NB4 (cell line): ENCODE data around the gene ZNF200.
A peak's percentile ranks its signal among the peaks of the same experiment; 100 is the strongest.
"Not testable (repeated sequence)": the region's sequence is repeated elsewhere in the genome, so short reads cannot be mapped to it uniquely, and the experiment has no call there.

Experiments used
- DNase-seq: peaks from one replicate; pipeline ENCODE4 v3.0.0; 2010; ENCODE audit warnings: low read depth
- H3K4me3 ChIP-seq: one replicate; pipeline ENCODE4 v1.5.1; 2011; ENCODE audit warnings: mild to moderate bottlenecking, low read depth, low read length, moderate library complexity
- MYC ChIP-seq: IDR thresholded peaks from 2 replicates; pipeline ENCODE4 v1.6.1; 2011; ENCODE audit warnings: low read depth, low read length
- POLR2A ChIP-seq: IDR thresholded peaks from 2 replicates; pipeline ENCODE4 v1.6.1; 2011; ENCODE audit warnings: mild to moderate bottlenecking; ENCODE audit not compliant: insufficient read length; ENCODE audit errors: extremely low read depth
- TF ChIP-seq, protein P1 (sequence below): IDR thresholded peaks from 2 replicates; pipeline ENCODE4 v1.6.1; 2011; ENCODE audit warnings: low read depth, low read length
- TF ChIP-seq, protein P2 (sequence below): IDR thresholded peaks from one replicate; pipeline ENCODE4 v1.5.1; 2012; ENCODE audit warnings: low read depth, low read length

The ZNF200 gene

DNA sequence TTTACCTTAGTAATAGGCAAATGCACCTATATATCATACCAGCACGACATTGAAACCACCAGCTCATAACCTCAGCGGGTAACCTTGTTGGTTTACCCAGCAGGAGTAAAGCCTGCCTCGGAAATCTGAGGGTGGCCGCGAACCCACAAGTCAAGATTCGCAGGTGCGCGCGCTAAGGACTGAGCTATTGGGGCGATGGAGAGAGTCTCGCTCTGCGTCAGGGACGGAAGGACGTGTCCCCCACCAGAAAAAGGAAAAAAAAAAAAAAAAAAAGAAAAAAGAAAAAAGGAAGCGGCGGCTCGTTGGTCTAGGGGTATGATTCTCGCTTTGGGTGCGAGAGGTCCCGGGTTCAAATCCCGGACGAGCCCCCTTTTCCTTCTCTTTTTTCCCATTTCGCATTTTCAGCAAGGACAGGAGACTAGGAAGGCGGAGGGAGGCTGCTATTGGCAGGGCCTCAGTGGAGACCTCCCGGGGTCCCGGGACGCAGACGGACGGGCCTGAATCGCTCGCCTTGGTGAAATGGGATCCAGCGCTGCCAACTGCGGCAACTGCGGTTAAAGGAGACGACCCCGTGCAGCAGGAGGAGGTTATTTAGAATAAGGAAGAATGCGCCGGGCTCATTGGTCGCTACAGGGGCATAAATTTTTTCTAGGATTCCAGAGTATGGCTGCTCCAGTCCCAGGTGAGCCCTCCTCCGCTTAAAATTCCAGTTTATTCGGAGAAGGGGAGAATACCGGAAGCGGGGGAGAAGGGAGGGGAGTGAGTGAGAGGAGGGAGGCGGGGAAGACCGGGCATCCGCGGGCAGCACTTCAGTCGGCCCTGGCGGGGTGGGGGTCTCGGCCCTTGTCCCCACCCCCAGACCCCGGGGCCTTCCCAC, 46.9 kb downstream of the ZNF200 start, which contains the start of gene OR1F1:
TSS of gene OR1F1 (plus strand) at position 407 of the 877 bp plus-strand sequence.
- DNase-seq = peak; percentile 73
- peak within 1 kb of the TSS; percentile 46 for H3K4me3 ChIP-seq
- TF ChIP-seq, protein P1, sequence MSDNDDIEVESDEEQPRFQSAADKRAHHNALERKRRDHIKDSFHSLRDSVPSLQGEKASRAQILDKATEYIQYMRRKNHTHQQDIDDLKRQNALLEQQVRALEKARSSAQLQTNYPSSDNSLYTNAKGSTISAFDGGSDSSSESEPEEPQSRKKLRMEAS = no peak
- no peak for TF ChIP-seq POLR2A
- TF ChIP-seq, protein P2, sequence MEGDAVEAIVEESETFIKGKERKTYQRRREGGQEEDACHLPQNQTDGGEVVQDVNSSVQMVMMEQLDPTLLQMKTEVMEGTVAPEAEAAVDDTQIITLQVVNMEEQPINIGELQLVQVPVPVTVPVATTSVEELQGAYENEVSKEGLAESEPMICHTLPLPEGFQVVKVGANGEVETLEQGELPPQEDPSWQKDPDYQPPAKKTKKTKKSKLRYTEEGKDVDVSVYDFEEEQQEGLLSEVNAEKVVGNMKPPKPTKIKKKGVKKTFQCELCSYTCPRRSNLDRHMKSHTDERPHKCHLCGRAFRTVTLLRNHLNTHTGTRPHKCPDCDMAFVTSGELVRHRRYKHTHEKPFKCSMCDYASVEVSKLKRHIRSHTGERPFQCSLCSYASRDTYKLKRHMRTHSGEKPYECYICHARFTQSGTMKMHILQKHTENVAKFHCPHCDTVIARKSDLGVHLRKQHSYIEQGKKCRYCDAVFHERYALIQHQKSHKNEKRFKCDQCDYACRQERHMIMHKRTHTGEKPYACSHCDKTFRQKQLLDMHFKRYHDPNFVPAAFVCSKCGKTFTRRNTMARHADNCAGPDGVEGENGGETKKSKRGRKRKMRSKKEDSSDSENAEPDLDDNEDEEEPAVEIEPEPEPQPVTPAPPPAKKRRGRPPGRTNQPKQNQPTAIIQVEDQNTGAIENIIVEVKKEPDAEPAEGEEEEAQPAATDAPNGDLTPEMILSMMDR = no peak
- TF ChIP-seq MYC = no peak

DNA sequence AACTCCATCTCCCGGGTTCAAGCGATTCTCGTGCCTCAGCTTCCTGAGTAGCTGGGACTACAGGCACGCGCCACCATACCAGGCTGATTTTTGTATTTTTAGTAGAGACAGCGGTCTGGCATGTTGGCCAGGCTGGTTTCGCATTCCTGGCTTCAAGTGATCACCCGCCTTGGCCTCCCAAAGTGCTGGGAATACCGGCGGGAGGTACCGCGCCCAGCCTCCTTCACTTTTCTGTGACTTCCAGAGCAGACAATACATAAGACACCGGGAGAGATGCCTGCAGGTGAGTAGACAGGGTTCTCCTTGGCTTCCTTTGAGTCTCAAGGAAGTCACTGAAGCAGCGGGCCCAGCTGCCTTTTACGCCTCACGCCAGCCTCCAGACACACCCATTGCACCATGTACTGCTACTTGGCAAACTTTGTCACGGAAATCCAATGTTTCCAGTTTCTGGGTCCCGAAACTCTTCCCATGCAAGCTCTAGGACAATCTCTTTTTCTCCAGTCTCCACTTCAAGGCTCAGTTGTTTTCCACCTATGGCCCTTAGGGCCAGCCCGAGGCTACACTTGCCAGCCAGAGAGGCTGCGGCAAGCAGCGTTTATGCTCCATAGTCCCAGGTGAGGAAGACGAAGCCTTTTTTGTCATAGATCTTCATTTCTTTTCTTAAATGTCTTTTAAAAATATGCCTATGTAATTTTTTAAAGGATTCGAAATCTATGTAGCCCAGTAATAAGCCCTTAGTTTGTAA, 47.8 kb downstream of the ZNF200 start:
- TF ChIP-seq MYC (no peak), POLR2A (no peak)
- TF ChIP-seq, protein P1 = no peak
- TF ChIP-seq, protein P2 = no peak
- DNase-seq = no peak
- H3K4me3 ChIP-seq = peak overlapping the region; percentile 11

DNA sequence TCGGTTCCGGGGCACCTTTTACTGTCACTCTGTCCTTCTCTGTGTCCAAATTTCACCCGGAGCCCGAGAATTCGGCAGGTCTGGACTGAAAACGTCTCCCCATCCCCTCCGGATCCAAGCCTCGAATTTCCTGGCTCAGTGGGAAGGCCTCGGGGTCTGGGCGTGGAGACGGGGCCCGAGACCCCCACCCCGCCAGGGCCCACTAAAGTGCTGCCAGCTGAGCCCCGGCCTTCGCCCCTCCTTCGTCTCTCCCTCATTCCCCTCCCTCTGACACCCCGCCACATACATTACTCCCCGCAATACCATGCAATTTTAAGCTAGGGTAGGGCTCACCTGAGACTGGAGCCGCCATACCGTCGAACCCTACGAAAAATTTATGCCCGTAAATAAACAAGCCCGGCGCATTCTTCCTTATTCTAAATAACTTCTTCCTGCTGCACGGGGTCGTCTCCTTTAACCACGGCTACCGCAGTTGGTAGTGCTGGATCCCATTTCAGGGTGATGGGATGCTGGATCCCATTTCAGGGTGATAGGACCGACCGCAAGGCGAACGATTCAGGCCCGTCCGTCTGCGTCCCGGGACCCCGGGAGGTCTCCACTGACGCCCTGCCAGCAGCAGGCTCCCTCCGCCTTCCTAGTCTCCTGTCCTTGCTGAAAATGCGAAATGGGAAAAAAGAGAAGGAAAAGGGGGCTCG, 51.4 kb downstream of the ZNF200 start:
- H3K4me3 ChIP-seq = no peak overlapping the region
- TF ChIP-seq, protein P2 = no peak
- TF ChIP-seq, protein P1 = no peak
- TF ChIP-seq MYC (no peak), POLR2A (no peak)
- no peak for DNase-seq

DNA sequence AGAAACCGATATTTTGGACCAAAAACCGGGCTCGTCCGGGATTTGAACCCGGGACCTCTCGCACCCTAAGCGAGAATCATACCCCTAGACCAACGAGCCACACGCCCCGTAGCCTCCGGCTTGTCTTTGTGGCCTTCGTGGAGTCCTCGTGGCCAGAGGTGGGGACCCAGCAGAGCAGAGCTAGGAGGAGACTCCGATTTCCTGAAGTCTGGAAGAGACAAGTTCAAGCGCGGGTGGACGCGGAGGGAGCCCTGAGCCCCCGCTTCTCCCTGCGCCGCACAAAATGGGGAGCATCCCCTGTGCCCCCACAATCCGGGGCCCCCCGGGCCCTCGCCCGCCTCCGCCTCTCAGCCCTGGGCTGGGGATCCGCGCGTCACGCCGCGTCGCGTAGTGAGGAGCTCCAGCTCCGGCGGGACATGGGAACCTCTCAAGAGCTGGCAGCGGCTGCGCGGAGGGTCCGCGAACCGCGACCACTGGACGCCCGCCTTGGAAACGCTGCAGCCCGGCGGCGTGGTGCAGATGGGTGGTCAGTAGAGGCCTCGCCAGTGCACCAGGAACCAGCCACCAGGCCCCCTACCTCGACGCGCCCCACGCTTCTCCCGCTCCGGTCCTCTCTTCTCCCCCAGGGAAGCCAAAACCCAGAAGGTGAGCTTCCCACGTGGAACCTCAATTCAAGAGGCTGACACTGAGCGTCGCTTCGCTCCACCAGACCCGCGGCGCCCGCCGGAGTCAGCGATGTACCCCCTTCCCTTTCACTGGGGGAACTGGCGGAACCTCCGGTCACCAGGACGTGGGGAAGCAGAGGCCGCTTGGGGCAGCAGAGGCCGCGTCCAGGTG, 52.1 kb downstream of the ZNF200 start:
- TF ChIP-seq POLR2A (no peak), MYC (no peak)
- TF ChIP-seq, protein P1 = no peak
- TF ChIP-seq, protein P2 = no peak
- peak; percentile 52 for DNase-seq
- H3K4me3 ChIP-seq = no peak overlapping the region

DNA sequence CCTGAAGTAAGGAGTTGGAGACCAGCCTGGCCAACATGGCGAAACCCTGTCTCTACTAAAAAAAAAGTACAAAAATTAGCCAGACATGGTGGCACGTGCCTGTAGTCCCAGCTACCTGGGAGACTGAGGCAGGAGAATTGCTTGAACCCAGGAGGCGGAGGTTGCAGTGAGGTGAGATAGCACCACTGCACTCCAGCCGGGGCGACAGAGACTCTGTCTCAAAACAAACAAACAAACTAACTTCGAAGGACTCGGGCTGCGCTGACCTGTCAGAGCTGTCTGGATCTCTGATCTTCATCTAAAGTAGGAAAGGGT, 52.7 kb downstream of the ZNF200 start:
- not testable (repeated sequence) for DNase-seq, H3K4me3 ChIP-seq
